ENCODE measurements around the gene REG1B.

DNA sequence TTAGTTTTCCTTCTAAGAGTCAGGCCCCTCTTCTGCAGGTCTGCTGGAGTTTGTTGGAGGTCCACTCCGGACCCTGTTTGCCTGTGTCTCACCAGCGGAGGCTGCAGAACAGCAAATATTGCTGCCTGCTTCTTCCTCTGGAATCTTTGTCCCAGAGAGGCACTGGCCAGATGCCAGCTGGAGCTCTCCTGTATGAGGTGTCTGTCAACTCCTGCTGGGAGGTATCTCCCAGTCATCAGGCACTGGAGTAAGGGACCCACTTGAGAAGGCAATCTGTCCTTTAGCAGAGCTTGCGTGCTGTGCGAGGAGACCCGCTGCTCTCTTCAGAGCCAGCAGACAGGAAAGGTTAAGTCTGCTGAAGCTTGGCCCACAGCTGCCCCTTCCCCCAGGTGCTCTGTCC lies 4.8 kb downstream of the REG1B start:
- TF ChIP-seq, protein P1, sequence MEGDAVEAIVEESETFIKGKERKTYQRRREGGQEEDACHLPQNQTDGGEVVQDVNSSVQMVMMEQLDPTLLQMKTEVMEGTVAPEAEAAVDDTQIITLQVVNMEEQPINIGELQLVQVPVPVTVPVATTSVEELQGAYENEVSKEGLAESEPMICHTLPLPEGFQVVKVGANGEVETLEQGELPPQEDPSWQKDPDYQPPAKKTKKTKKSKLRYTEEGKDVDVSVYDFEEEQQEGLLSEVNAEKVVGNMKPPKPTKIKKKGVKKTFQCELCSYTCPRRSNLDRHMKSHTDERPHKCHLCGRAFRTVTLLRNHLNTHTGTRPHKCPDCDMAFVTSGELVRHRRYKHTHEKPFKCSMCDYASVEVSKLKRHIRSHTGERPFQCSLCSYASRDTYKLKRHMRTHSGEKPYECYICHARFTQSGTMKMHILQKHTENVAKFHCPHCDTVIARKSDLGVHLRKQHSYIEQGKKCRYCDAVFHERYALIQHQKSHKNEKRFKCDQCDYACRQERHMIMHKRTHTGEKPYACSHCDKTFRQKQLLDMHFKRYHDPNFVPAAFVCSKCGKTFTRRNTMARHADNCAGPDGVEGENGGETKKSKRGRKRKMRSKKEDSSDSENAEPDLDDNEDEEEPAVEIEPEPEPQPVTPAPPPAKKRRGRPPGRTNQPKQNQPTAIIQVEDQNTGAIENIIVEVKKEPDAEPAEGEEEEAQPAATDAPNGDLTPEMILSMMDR (IDR thresholded peaks at IDR 0.05; ENCODE audit: extremely low read depth in 1 of 2, insufficient read depth in 1 of 2, low read depth in 1 of 2, low read length in 2 of 2), result no peak
- no peak for TF ChIP-seq EZH2 (IDR thresholded peaks at IDR 0.05; ENCODE audit: borderline replicate concordance, low read depth, low read length, severe bottlenecking)
- TF ChIP-seq POLR2AphosphoS5 (IDR thresholded peaks at IDR 0.05; ENCODE audit: insufficient read depth, low read depth, low read length), result no peak
